GM12878 (cell line): Measurements from ENCODE around the gene CHEK1.

Source experiments
- EZH2 ChIP-seq: IDR thresholded peaks from 2 replicates; pipeline ENCODE4 v1.6.1; 2012; ENCODE audit warnings: low read depth, mild to moderate bottlenecking, control low read depth, inconsistent platforms, low read length, borderline replicate concordance; ENCODE audit not compliant: control insufficient read depth
- GATAD2B ChIP-seq: fragments of 450-650 bp; conservative IDR thresholded peaks from 2 replicates; pipeline ENCODE4 v1.6.1; 2017; ENCODE audit warnings: low read depth, mild to moderate bottlenecking, moderate library complexity
- POLR2AphosphoS5 ChIP-seq: IDR thresholded peaks from 2 replicates; pipeline ENCODE4 v1.6.1; 2011; ENCODE audit warnings: mild to moderate bottlenecking, low read length, inconsistent platforms
- SREBF2 ChIP-seq: IDR thresholded peaks from 2 replicates; pipeline ENCODE4 v1.6.1; 2012; ENCODE audit warnings: mild to moderate bottlenecking, low read length
- TCF7 ChIP-seq: IDR thresholded peaks from 2 replicates; pipeline ENCODE4 v1.6.1; 2014; ENCODE audit warnings: antibody characterized with exemption, borderline replicate concordance
- ZBED1 ChIP-seq: IDR thresholded peaks from 2 replicates; pipeline ENCODE4 v1.6.1; 2016; ENCODE audit warnings: borderline replicate concordance
- TF ChIP-seq, protein P1 (sequence below): IDR thresholded peaks from 2 replicates; pipeline ENCODE4 v1.6.1; 2012; ENCODE audit warnings: mild to moderate bottlenecking, low read depth, low read length
- TF ChIP-seq, protein P2 (sequence below), 3 experiments: IDR thresholded peaks in 2 of 3; conservative IDR thresholded peaks in 1 of 3; 2 replicates each; pipeline ENCODE4 v1.5.1; 2011; ENCODE audit warnings: low read depth in 3 of 3, low read length in 3 of 3, mild to moderate bottlenecking in 3 of 3, control low read depth in 2 of 3, moderate library complexity in 2 of 3, inconsistent platforms in 1 of 3, mixed read lengths in 1 of 3; ENCODE audit not compliant: control insufficient read depth in 2 of 3, insufficient read depth in 1 of 3; ENCODE audit errors: extremely low read depth in 1 of 3

DNA sequence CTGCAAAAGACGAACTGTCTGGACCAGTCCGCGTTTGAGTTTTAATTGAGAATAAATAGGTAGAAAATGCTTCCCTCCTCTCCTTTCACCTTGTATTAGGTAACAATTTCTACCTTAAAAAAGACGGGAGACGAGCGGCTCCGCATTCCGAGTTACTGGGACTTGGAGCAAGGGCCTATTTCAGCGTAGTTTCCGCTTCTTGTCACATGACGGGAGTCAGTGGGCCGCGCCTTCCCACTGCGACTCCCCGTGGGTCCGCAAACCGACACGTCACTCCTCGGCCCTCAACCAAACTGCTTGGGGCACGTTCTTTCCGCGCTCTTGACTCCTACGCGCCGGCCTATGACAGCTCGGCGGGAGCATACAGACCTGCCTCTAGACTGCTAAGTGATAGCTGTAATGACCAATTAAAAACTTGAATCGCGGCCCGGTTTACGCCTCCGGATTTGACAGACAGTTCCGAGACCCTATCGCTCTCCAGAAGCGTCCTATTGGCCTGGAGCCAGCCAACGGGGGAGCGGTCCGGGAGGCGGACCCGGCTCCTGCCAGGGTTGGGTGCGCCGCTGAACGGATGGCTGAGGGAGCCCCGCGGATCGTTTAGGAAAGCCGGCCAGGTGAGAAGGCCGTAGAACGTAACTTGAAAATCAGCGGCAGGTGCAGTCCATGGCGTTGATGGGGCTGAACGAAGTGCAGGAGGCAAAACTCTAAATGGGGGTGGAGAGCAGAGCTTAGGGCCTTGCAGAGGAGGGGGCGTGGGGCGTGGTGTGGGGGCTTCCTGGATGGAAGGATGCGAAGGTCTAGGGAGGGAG is 32.5 kb upstream of the CHEK1 start, which contains the start of gene STT3A:
- TF ChIP-seq, protein P1, sequence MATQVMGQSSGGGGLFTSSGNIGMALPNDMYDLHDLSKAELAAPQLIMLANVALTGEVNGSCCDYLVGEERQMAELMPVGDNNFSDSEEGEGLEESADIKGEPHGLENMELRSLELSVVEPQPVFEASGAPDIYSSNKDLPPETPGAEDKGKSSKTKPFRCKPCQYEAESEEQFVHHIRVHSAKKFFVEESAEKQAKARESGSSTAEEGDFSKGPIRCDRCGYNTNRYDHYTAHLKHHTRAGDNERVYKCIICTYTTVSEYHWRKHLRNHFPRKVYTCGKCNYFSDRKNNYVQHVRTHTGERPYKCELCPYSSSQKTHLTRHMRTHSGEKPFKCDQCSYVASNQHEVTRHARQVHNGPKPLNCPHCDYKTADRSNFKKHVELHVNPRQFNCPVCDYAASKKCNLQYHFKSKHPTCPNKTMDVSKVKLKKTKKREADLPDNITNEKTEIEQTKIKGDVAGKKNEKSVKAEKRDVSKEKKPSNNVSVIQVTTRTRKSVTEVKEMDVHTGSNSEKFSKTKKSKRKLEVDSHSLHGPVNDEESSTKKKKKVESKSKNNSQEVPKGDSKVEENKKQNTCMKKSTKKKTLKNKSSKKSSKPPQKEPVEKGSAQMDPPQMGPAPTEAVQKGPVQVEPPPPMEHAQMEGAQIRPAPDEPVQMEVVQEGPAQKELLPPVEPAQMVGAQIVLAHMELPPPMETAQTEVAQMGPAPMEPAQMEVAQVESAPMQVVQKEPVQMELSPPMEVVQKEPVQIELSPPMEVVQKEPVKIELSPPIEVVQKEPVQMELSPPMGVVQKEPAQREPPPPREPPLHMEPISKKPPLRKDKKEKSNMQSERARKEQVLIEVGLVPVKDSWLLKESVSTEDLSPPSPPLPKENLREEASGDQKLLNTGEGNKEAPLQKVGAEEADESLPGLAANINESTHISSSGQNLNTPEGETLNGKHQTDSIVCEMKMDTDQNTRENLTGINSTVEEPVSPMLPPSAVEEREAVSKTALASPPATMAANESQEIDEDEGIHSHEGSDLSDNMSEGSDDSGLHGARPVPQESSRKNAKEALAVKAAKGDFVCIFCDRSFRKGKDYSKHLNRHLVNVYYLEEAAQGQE = no peak
- TF ChIP-seq SREBF2 = no peak
- TF ChIP-seq, protein P2, sequence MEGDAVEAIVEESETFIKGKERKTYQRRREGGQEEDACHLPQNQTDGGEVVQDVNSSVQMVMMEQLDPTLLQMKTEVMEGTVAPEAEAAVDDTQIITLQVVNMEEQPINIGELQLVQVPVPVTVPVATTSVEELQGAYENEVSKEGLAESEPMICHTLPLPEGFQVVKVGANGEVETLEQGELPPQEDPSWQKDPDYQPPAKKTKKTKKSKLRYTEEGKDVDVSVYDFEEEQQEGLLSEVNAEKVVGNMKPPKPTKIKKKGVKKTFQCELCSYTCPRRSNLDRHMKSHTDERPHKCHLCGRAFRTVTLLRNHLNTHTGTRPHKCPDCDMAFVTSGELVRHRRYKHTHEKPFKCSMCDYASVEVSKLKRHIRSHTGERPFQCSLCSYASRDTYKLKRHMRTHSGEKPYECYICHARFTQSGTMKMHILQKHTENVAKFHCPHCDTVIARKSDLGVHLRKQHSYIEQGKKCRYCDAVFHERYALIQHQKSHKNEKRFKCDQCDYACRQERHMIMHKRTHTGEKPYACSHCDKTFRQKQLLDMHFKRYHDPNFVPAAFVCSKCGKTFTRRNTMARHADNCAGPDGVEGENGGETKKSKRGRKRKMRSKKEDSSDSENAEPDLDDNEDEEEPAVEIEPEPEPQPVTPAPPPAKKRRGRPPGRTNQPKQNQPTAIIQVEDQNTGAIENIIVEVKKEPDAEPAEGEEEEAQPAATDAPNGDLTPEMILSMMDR (IDR thresholded peaks at IDR 0.05 in 2 of 3, conservative IDR thresholded peaks at IDR 0.05 in 1 of 3; ENCODE audit: control insufficient read depth in 2 of 3, extremely low read depth in 1 of 3, insufficient read depth in 1 of 3, low read depth in 3 of 3, low read length in 3 of 3) = no peak
- no peak for TF ChIP-seq EZH2
- no peak; the same call in 1 of the 2 replicates for TF ChIP-seq GATAD2B
- no peak for TF ChIP-seq TCF7
- TF ChIP-seq POLR2AphosphoS5 = peak; percentile 93
- TF ChIP-seq ZBED1 = no peak
